IPS DF 4.7 (cell line): ENCODE results near the gene KRT14.
"Not testable (repeated sequence)": the region's sequence is repeated elsewhere in the genome, so short reads cannot be mapped to it uniquely, and the experiment has no call there.

Source experiments
- DNase-seq: peaks from one replicate; pipeline ENCODE4 v3.0.0-alpha.2; 2013; ENCODE audit warnings: low spot score; ENCODE audit errors: extremely low read depth

Gene KRT14

GRCh38 chr17:41623184-41623861 lies 36.6 kb upstream of the KRT14 start:
- not testable (repeated sequence) for DNase-seq

- DNase-seq: not testable (repeated sequence)
Measured at GRCh38 chr17:41622340-41623183, 35.9 kb upstream of the KRT14 start.

- no peak for DNase-seq
Measured at GRCh38 chr17:41621916-41622315, 35.2 kb upstream of the KRT14 start.

GRCh38 chr17:41621435-41621817 lies 34.7 kb upstream of the KRT14 start:
- DNase-seq: not testable (repeated sequence)

GRCh38 chr17:41620583-41621434 lies 34.1 kb upstream of the KRT14 start:
- DNase-seq: no peak

- not testable (repeated sequence) for DNase-seq
Measured at GRCh38 chr17:41619927-41620582, 33.4 kb upstream of the KRT14 start.

GRCh38 chr17:41619036-41619926 lies 32.6 kb upstream of the KRT14 start:
- DNase-seq: no peak

- DNase-seq: no peak
Measured at GRCh38 chr17:41618341-41619035, 31.8 kb upstream of the KRT14 start.

- DNase-seq: no peak
Measured at GRCh38 chr17:41617698-41618097, 31.0 kb upstream of the KRT14 start.

- no peak for DNase-seq
Measured at GRCh38 chr17:41617136-41617535, 30.4 kb upstream of the KRT14 start.

GRCh38 chr17:41616486-41616885 lies 29.8 kb upstream of the KRT14 start:
- DNase-seq: not testable (repeated sequence)

GRCh38 chr17:41615454-41615853 lies 28.8 kb upstream of the KRT14 start:
- DNase-seq: no peak

- DNase-seq: not testable (repeated sequence)
Measured at GRCh38 chr17:41614767-41615166, 28.1 kb upstream of the KRT14 start.

- DNase-seq: no peak
Measured at GRCh38 chr17:41614098-41614497, 27.4 kb upstream of the KRT14 start.

GRCh38 chr17:41613277-41614082 lies 26.8 kb upstream of the KRT14 start:
- no peak for DNase-seq

GRCh38 chr17:41612376-41613160 lies 25.9 kb upstream of the KRT14 start, which contains the start of gene KRT16:
Gene KRT16, minus strand, starts transcription at chr17:41612767. Its CDS starts 79 bp downstream, at chr17:41612688.
- DNase-seq: not testable (repeated sequence)

GRCh38 chr17:41610965-41611640 lies 24.4 kb upstream of the KRT14 start:
- DNase-seq: no peak
